Ovary (tissue), 3 donors: Measurements from ENCODE around the gene WDR87.

Experiments
- POLR2A ChIP-seq: fragments of 450-650 bp; IDR thresholded peaks from one replicate; pipeline ENCODE4 v1.6.1; 2017; ENCODE audit warnings: antibody characterized with exemption, mild to moderate bottlenecking, moderate library complexity
- TF ChIP-seq, protein P1 (sequence below), 3 donors: fragments of 450-650 bp in 2 of 3; fragments of 200-600 bp in 1 of 3; IDR thresholded peaks; one replicate each; pipeline versions ENCODE4 v1.5.1 to v1.8.0; 2016 to 2022; ENCODE audit warnings: antibody characterized with exemption in 3 of 3, mild to moderate bottlenecking in 1 of 3
- donor health status: DM: no; HTN: no; CAD: no.

DNA sequence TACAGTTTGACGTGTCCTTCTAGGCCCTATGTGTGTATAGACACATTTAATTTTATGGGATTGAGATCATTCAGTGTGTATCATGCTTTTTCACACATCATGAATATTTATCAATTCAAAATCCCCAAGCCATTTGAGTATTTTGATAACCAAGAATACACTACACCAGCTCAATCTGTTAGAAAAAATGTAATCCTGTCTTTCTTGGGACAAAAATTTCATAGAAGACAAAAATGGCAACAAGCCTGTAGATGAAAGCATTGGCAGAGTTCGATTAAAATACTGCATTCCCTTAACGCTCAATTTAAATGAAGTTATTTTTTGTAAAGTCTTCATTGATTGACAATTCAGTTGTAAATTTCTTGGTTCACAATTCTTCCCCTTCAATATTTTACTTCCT, 41.9 kb downstream of the WDR87 start:
- TF ChIP-seq POLR2A: no peak
- TF ChIP-seq, protein P1, sequence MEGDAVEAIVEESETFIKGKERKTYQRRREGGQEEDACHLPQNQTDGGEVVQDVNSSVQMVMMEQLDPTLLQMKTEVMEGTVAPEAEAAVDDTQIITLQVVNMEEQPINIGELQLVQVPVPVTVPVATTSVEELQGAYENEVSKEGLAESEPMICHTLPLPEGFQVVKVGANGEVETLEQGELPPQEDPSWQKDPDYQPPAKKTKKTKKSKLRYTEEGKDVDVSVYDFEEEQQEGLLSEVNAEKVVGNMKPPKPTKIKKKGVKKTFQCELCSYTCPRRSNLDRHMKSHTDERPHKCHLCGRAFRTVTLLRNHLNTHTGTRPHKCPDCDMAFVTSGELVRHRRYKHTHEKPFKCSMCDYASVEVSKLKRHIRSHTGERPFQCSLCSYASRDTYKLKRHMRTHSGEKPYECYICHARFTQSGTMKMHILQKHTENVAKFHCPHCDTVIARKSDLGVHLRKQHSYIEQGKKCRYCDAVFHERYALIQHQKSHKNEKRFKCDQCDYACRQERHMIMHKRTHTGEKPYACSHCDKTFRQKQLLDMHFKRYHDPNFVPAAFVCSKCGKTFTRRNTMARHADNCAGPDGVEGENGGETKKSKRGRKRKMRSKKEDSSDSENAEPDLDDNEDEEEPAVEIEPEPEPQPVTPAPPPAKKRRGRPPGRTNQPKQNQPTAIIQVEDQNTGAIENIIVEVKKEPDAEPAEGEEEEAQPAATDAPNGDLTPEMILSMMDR (IDR thresholded peaks at IDR 0.05): no peak
